Esophagus muscularis mucosa (tissue), 4 donors: ENCODE results near the gene ZBTB39. TPM values are rescaled to one million over a fixed set of nuclear protein-coding genes. Genes with fewer than 3 reads are reported as not detected.

Source experiments
- DNase-seq: peaks from one replicate; pipeline ENCODE4 v3.0.0-alpha.2; 2017; ENCODE audit errors: extremely low spot score
- H3K27ac ChIP-seq, 4 donors: fragments of 200-600 bp; sonication (generic); replicated peaks in 1 of 4; 1 replicate in 3 of 4; 2 replicates in 1 of 4; pipeline ENCODE4 v1.5.1; 2016 to 2019; ENCODE audit warnings: mild to moderate bottlenecking in 1 of 4
- H3K27me3 ChIP-seq, 4 donors: fragments of 200-600 bp; sonication (generic); one replicate each; pipeline versions ENCODE4 v1.5.1 to v1.6.0; 2016 to 2019
- H3K36me3 ChIP-seq, 4 donors: fragments of 200-600 bp; sonication (generic); one replicate each; pipeline ENCODE4 v1.5.1; 2016 to 2019
- H3K4me1 ChIP-seq, 4 donors: fragments of 200-600 bp; sonication (generic); one replicate each; pipeline ENCODE4 v1.5.1; 2016 to 2019
- H3K4me3 ChIP-seq, 4 donors: fragments of 200-600 bp; sonication (generic); 1 replicate in 2 of 4; 2 replicates in 2 of 4; pipeline ENCODE4 v1.5.1; 2016 to 2019; ENCODE audit warnings: mild to moderate bottlenecking in 4 of 4, moderate library complexity in 1 of 4
- H3K9me3 ChIP-seq, 4 donors: fragments of 200-600 bp; sonication (generic); 1 replicate in 3 of 4; 2 replicates in 1 of 4; pipeline ENCODE4 v1.5.1; 2016 to 2019
- CTCF ChIP-seq, 3 experiments: fragments of 200-600 bp in 2 of 3; fragments of 450-650 bp in 1 of 3; sonication (generic) in 2 of 3; IDR thresholded peaks; one replicate each; pipeline ENCODE4 v1.5.1; 2017 to 2019; ENCODE audit warnings: antibody characterized with exemption in 3 of 3, mild to moderate bottlenecking in 2 of 3, moderate library complexity in 1 of 3
- EP300 ChIP-seq: sonication (generic); formaldehyde crosslinking; IDR thresholded peaks from one replicate; pipeline ENCODE4 v1.6.1; 2017; ENCODE audit warnings: antibody characterized with exemption
- POLR2A ChIP-seq: fragments of 450-650 bp; IDR thresholded peaks from one replicate; pipeline ENCODE4 v1.6.1; 2017; ENCODE audit warnings: antibody characterized with exemption, moderate library complexity, mild to moderate bottlenecking, low read depth
- POLR2AphosphoS5 ChIP-seq, 2 donors: sonication (generic); formaldehyde crosslinking; IDR thresholded peaks; one replicate each; pipeline ENCODE4 v1.6.1; 2017; ENCODE audit warnings: antibody characterized with exemption in 2 of 2
- WGBS: methylation state at CpG from one replicate; pipeline ENCODE4 v1.1.5; 2018; 5-methylcytosine and 5-hydroxymethylcytosine counted together
- intact Hi-C: fragments of 100-400 bp; cut with DNase I; formaldehyde crosslinking; loops from one replicate; pipeline ENCODE4 v1.15.1; 2023
- total RNA-seq, 4 donors: library from RNA; depleted of rRNA; stranded (reverse); fragments of >200 nt; gene quantifications; one replicate each; pipeline versions ENCODE4 v1.1.0 to v1.2.1, GENCODE V29; 2016

ZBTB39 gene
- total RNA-seq, 4 donors from 2014 or later = 5.0 to 9.1 (median 7.1) TPM

GRCh38 chr12:57000393-57000792 lies 6.0 kb downstream of the ZBTB39 start:
- peaks cover 29 to 78% (median 68%) of the 10 kb centered on the region in 4 donors for H3K36me3 ChIP-seq
- DNase-seq = no peak
- peaks cover 12 to 33% (median 25%) of the 10 kb centered on the region in 4 donors for H3K4me1 ChIP-seq
- 47% methylated on average over 1 of the region's 1 CpG for whole genome bisulfite sequencing
- intact Hi-C loops = loop anchor here (5.0 kb wide), 1 partner anchor 248 kb away; the partner anchor contains the start of gene PRIM1
- no peaks in the 10 kb centered on the region for H3K27me3 ChIP-seq
- H3K9me3 ChIP-seq = no peaks in the 10 kb centered on the region
- TF ChIP-seq POLR2A (no peak), EP300 (no peak), CTCF (IDR thresholded peaks at IDR 0.05) (no peak), POLR2AphosphoS5 (IDR thresholded peaks at IDR 0.05) (no peak)
- no peak overlapping the region for H3K4me3 ChIP-seq
- H3K27ac ChIP-seq = no peak overlapping the region

GRCh38 chr12:56999456-56999855 lies 6.9 kb downstream of the ZBTB39 start:
- no peaks in the 10 kb centered on the region for H3K27me3 ChIP-seq
- H3K4me3 ChIP-seq = no peak overlapping the region
- H3K27ac ChIP-seq = no peak overlapping the region
- no peaks in the 10 kb centered on the region for H3K9me3 ChIP-seq
- TF ChIP-seq CTCF (IDR thresholded peaks at IDR 0.05) = no peak
- no peak for TF ChIP-seq POLR2A
- no peak for TF ChIP-seq POLR2AphosphoS5 (IDR thresholded peaks at IDR 0.05)
- no peak for TF ChIP-seq EP300
- 89% methylated on average over 4 of the region's 4 CpGs for WGBS
- peaks cover 6 to 23% (median 16%) of the 10 kb centered on the region in 4 donors for H3K4me1 ChIP-seq
- no peak for DNase-seq
- intact Hi-C loops = no loop called here
- peaks cover 27 to 81% (median 70%) of the 10 kb centered on the region in 4 donors for H3K36me3 ChIP-seq

GRCh38 chr12:56998981-56999380 lies 7.4 kb downstream of the ZBTB39 start:
- H3K9me3 ChIP-seq = no peaks in the 10 kb centered on the region
- no peak for TF ChIP-seq POLR2AphosphoS5 (IDR thresholded peaks at IDR 0.05)
- TF ChIP-seq POLR2A = no peak
- intact Hi-C loops = no loop called here
- DNase-seq = no peak
- no peaks in the 10 kb centered on the region for H3K27me3 ChIP-seq
- H3K36me3 ChIP-seq = peaks cover 22 to 76% (median 65%) of the 10 kb centered on the region in 4 donors
- peaks cover 6 to 20% (median 13%) of the 10 kb centered on the region in 4 donors for H3K4me1 ChIP-seq
- H3K4me3 ChIP-seq = no peak overlapping the region
- WGBS = 67% methylated on average over 4 of the region's 4 CpGs
- H3K27ac ChIP-seq = no peak overlapping the region

GRCh38 chr12:56998316-56998715 lies 8.0 kb downstream of the ZBTB39 start:
- H3K9me3 ChIP-seq = no peaks in the 10 kb centered on the region
- TF ChIP-seq CTCF (IDR thresholded peaks at IDR 0.05) (no peak), POLR2A (no peak), POLR2AphosphoS5 (IDR thresholded peaks at IDR 0.05) (no peak), EP300 (no peak)
- no peak for DNase-seq
- H3K27me3 ChIP-seq = no peaks in the 10 kb centered on the region
- no peak overlapping the region for H3K27ac ChIP-seq
- H3K4me3 ChIP-seq = no peak overlapping the region
- H3K36me3 ChIP-seq = peaks cover 15 to 69% (median 58%) of the 10 kb centered on the region in 4 donors
- 95% methylated on average over 6 of the region's 6 CpGs for WGBS
- peaks cover 6 to 20% (median 13%) of the 10 kb centered on the region in 4 donors for H3K4me1 ChIP-seq
- intact Hi-C loops = no loop called here

- Histone ChIP-seq H3K4me3 (no peak overlapping the region), H3K27ac (no peak overlapping the region), H3K9me3 (no peaks in the 10 kb centered on the region), H3K27me3 (no peaks in the 10 kb centered on the region), H3K36me3 (peaks cover 3 to 56% (median 45%) of the 10 kb centered on the region in 4 donors), H3K4me1 (peaks cover 4 to 16% (median 9%) of the 10 kb centered on the region in 4 donors)
- intact Hi-C loops = no loop called here
- 80% methylated on average over 7 of the region's 12 CpGs for WGBS
- peak; percentile 72 for DNase-seq
- no peak for TF ChIP-seq POLR2AphosphoS5 (IDR thresholded peaks at IDR 0.05)
- TF ChIP-seq POLR2A = no peak
Measured at GRCh38 chr12:56996793-56997545, 9.4 kb downstream of the ZBTB39 start.
